ENCODE results near the gene PRICKLE2.

Gene PRICKLE2

DNA sequence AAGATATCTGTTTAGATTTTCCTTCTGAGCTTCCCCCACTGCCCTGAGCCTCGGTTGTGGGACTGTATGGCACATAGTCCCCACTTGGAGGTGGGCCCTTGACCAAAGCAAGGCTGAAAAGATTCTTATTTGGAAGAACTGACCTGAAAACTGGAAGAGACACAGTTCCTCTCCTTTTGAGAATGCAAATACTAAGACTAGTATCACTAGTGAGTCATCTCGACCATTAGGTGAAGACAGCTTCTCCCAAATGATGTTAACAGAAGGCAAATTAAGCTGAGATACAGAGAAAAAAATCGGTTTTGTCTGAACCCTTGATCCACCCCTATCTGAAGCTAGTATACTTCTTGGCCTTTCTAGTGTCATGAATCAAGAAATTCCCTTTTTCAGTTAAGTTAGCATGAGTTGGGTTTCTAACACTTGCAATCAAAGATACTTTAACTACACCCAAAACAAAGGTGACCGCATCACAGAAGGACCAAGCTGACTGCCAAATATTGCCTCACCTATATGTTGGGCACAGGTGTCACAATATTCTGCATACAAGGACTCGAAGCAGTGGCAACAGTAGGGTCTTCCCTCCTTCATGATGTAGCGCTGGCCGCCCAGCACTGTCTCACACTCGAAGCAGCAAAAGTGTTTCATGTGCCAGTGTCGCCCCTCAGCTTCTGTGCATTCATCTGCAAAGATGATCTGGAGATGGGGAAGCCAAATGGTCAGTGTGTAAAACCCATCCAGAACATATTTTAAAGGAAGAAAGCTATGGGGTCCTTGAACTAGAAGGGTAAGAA, 72.4 kb downstream of the PRICKLE2 start:
- no peak for ATAC-seq

DNA sequence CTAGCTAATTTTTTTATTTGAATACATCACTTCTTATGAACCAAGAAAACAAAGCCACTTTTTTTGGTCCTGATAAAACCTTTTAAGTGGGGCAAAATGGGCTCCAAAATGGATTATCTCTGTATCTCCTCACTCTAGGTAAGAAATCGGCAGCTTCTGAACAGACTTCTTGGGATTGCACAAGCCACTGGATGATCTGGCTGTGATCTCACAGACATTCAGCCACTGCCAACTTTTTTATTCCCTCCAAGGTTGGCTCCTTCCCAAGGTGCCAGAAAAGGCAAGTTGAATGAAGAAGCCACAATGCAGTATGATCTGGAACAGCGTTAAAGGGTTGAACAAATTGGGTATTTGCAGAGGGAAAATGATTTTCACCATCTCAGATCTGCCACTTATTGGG, 73.2 kb downstream of the PRICKLE2 start:
- ATAC-seq = no peak

DNA sequence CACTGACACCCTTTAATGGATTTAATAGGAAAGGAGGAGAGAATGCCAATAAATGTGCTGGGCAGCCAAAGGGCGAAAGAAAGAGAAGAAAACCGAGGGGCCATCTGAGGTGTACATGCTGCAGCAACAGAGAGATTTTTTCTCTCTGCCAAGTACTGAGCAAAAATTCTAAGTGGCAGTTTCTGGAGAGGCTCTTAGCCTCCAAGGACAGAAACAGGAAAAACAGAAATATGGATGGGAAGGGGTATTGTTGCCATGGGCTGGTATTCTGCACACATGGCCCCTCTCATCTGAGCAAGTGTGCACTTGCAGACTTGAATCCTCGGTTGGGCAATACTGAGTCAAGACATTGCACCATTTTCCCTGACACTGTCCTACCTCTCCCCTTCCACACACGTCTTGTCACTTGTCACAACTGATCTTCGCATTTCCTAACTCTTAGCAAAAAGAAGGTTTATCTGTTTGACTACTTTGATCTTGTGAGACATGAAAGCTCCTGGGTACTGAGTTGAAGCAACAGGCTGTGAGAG, 73.9 kb downstream of the PRICKLE2 start:
- no peak for ATAC-seq

DNA sequence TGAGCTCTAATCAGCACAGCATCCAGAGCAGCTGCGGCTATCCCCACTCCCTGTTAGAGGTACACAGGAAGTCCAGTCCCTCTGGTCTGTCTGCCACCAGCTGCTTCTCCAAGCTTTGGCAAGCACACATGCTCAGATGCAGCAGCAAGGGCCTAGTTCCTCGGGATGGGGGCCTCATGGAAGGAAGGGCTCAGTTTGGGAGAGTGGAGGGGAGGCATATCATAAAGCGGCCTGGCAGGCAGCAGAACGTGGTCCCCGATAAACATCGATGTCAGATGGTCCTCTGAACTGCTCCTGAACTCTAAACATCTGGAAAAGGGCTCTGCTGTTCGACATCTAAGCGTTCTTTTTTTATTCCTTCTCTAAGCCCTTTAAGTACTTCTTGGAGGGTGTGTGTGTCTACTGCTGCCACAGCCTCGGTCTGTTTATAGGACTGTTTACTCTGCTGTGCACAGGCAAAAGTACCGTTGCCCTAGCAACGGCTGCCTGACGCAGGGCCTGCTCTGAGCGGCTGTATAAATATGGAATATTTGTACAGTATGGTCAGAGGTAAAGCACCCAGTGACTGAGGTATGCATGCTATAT, 74.6 kb downstream of the PRICKLE2 start:
- ATAC-seq = no peak

DNA sequence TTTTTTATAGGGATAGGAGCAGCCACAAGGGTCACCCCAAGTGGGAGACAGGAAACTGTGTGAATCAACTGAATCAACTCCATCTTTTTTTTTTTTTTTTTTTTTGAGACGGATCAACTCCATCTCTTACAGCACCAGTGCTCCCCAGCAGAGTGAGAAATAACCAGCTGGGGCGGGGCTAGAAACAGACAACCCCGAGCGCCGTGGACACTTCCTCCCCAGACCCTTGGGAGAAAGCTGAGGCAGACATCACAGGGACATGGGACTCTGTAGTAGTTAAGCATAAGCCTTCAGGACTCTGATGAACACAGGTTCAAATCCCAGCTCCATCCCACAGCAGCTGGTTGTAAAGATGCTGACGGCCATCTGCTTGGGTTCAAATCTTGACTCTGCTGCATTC, 75.4 kb downstream of the PRICKLE2 start:
- ATAC-seq = no peak

DNA sequence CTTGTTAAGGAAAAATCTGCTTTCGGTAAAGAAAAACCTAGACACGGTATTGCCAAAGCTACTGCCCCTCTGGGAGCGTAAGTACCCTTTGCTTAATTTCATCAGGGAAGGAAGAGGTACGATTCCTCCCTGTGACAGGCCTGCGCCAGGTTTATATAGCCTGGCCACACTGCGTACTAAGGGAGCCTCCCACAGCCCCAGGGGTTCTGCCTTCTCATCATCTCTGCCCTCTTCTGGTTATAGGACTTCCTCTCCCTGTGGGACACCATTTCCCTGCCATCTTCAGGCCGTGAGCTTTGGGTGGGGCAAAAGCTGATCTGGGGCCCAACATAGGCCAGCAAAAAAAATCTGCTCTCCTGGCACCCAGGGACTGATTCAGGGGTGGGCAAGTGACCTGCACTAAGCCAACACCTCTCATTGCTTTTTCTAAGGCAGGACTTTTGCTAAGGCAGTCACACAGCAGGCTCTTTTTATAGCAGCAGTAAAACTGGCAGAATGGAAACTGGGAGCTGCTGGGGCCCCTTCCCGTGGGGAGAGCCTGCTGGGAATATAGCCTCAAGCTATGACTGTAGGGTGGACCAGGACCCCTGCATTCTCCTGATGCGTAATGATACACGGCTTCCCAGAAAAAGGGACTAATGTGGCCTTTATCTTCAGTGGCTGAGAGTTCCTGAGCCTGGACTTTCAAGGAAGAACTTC, 76.2 kb downstream of the PRICKLE2 start:
- ATAC-seq = no peak

DNA sequence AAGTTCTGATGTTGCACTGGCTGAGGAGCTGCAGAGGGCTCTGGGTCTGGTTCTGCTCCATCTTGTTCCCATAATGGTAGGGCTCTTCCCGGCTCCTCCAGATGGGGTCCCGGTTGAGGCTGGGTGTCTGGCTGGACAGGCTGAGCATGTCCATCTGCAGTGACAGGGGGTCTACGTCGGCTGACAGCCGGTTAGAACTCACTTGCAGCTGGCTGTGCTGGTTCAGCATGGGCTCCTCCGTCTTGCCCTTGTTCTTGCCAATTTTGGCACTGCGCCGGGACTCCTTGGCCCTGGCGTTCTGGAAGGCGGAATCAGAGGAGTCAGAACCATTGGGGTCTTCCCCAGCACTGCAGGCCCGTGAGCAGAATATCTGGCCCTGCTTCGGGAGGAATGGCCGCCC, 78.1 kb downstream of the PRICKLE2 start:
- ATAC-seq = no peak

DNA sequence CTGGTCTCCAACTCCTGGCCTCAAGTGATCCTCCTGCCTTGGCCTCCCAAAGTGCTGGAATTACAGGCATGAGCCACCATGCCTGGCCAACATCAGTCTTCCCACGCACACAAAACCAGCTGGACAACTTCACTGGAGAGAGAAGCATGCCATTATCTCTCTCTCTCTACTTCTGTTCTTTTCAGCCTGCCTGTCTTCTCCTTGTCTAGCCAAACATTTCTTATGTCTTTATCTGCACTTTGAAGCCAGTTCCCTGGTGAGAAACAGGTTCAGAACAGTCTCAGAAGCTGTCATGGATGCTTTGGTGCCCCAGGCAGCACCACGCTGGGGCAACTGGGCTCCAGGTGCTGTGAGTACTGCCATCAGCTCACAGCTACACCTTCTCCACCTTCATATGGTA, 79.8 kb downstream of the PRICKLE2 start:
- no peak for ATAC-seq

DNA sequence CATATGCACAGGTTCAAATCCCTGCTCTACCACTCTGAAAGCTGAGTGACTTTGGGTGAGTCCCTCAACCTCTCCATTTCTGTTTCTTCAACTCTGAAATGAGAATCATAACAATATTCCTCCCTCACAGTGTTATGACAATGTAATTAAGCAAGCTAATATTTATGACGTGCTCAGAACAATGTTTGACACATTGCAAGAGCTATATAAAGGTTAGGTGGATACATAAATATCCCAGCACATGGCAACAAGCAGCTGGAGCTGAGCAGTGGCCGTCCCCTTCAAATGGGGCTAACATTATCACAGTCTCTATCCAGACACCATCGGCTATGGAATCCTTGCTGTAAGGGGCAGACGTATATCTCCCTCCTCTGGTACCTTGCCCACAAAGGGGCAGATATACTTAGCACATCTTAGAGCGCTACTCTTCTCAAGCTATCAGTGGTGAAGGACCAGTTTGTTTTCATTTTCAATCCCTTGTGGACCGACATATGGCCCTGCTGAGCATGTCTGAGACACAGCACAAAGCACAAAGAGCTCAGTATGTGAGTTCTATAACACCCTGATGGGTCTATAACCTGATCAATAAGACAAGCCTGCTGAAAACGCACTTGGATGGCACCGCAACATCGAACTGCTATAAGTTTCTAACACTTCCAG, 80.9 kb downstream of the PRICKLE2 start:
- ATAC-seq = no peak

DNA sequence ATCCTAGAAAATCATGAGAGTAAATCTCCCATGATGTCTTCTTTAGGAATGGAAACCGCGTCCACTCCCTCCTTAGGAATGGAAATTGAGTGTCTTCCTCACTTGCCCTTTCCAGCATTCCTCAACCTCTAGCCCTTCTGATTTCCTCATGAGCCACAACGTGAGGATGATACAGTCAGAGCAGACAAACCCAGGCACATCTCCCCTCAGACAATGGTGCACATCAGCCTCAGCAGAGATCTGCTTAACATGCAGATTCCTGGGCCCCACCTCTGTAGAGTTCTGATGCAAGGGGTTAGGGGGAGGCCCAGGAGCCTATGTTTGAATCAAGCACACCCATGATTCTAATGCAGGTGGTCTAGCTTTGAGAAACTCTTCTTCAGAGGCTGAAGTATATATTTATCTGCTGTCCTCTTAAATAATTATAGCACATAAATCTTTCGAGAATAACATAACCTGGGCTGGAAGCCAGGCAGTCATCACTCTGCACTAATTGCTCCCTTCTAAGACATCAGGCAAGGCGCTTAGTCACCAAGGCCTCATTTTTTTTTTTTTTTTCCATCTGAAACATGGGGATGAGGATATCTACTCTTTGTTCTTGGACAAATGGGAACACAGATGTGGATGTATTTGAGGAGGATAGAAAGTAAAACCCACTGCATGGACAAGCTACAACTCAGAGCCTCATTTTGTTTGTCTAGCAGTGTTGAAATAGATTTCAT, 81.7 kb downstream of the PRICKLE2 start:
- ATAC-seq = no peak

DNA sequence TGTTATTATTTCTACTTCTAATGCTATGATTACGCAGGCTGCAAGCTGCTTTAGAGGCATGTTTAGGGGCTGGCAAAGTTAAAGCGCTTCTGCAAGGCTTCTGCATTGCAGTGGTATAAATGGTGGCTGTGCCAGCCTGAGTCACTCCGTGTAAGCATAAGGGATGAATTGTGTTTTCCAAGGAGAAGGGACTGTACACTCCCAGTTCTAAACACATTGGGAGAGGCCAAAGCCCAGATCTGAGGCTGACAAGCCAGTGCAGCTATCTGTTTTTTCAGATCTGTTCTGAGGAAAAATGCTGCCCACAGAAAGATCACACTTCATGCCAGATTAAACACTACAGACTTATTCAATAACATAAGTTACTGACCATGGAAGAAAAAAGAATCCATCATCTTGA, 83.8 kb downstream of the PRICKLE2 start:
- ATAC-seq = no peak

DNA sequence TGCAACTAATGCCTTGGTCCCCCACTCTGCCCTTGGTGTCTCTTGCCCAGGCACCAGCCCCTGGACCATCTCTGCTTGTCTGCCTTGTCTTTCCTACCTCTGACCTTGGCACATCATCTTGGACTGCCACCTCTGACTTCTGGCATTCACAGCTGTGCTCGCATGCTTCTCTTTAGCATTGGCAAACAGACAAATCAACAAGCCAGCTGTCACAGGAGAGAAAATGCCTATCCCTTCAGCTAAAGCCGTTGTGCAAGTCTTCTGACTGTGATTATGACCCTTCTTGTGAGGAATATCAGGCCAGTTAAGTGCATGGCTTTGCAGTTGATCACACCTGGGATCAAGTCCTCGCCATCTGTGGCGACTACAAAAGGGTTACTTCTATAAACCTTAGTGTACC, 84.6 kb downstream of the PRICKLE2 start:
- ATAC-seq = no peak

DNA sequence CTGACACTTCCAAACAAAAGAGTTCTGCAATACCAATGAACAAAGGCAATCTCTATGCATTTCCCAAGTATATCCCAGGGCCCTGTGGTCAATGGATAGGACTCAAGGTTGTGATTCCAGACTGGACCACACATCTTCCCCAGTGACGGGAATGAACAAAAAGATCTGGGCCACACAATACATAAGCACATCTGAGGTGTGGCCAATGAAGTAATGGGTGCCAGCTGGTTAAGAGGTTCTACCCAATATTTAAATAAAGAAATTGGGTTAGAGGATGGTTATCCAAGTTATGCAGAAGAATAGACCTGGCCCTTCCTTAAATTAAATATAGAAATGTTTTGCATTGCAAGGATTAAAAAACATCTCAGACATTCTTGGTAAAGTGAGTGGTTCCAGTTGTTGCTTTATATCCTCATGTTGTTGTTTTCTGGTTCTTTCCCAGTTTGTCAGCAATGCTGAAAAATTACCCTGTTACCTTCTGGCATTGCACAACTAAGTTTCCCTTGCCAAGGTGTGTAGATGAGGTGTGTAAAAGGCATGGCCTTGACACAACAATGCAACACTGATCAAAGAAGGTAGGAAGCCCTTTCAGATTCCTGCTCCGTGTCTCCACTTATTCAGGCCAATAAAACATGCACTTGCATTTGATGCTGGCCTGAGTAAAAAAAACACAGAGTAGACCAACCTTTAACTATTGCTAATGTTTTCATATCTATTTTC, 86.5 kb downstream of the PRICKLE2 start:
- ATAC-seq = no peak

DNA sequence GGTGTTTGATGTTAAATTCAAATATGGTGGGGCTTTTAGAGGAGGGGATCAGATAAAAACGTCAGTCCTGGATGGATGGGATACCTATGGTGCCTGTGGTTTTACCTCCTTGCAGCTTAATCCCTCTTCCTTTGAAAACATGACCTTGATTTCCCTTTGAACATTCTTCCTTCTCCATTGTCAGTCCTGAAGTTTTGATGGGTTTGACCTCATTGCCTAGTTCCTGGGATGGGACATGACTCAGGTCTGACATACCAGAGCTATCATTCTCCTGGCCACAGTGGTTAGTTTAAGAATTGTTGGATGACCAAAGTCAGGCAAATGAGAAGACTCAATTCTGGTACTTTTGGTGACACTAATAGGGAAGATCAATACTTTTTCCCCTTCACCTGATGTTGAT, 87.2 kb downstream of the PRICKLE2 start:
- ATAC-seq = no peak

DNA sequence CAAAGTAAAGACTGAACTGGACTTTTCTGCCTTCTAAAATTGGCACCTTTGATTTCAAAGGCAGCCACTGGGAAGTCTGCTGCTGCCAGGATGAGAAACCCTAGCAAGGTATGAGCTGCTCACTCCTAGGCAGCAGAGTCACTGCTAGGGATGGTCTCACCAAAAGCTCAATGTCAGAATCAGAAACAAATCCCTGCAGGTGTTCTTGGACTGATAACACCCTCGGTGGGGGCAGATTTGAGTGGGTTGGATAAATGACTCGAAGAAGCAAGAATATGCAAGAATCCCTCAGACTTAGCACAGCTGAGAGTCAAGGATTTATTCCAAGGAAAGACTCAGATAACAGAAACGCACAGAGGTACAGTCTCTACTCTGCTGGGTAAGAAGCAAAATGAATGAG, 90.4 kb downstream of the PRICKLE2 start:
- no peak for ATAC-seq

DNA sequence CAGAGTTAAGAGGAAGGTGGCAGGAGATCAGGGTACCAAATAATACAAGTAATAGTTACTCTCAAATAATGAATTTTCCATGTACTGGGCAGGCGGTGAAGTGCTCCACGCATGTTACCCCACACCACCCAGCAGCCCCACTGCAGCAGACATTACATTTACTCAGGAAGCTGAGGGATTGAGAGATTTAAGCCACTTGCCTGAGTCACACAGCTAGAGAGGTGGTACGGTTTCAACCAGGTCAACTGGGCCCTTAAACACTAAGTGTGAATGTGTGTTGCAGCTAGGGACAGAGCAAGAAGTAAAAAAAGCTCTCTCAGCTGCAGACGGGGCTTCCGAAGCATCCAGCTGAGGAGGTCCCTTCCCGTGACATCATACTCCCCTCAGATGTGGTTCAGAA, 91.3 kb downstream of the PRICKLE2 start:
- ATAC-seq = no peak

DNA sequence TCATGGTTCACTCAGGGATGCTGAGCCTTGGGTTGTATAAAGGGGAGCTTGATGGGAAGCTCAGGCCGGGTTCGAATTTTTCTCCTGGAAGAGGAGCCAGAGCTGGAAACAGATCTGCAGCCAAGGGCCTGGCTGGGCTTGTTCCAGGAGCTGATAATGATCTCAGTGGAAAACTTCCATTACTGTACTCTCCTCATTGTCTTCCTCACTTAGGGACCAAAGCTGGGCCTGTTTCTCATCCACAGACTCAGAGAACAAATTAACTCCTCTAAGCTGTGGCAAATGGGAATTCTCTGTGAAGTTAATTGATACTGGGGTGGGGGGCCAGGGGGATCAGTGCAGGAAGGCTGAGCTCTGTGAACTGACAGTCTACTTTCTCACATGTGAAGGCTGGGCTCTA, 92.0 kb downstream of the PRICKLE2 start:
- no peak for ATAC-seq

DNA sequence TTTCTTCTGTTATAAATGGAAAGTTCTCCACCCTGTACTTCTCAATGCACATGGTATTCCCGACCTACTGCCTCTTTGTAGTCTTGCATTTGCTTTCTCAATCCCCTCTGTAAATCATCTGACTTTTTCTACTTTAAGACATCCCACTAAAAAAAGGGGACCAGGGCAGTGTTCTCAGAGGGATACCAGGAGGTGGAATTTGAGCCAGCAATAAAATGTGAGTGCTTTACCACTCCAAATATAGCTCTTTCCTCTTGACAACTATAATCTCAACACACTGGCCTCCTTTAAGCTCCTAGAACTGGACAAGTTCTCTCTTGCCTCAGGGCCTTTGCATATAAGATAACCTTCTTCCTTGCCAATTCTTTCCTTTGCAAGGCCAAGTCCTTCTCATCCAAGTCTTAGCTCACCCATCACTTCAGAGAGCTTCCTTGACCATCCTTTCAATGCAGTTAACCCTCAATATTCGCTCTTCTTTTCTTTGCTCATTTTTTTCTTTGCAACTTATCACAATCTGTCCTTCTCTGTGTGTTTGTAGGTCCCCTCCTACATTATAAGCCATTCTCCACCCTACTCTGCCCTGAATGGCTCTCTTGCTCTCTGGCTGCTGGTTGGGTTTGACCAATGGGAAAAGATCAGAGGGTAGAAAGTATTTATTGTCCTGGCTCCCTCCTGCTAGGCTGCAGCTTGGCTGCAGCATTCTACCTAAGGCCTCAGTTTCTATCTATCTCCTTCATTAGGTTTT, 93.4 kb downstream of the PRICKLE2 start:
- no peak for ATAC-seq

DNA sequence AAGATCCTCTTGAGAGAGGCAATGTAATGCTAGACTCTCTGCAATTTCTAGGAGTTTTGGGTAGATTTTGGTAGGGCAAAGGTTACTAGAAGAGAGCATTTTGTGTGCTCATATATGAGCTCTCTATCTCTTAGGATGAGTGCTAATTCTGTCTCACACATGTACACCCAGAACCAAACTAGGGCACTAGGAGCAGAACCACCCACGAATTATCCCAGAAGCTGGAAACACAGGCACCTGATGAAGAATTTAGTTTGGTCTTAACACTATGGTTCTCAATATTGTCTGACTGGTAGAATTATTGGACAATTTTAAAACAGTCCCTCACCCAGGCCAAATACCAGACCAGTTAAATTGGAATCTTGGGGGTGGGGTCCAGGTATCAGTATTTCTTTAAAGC, 94.8 kb downstream of the PRICKLE2 start:
- no peak for ATAC-seq

DNA sequence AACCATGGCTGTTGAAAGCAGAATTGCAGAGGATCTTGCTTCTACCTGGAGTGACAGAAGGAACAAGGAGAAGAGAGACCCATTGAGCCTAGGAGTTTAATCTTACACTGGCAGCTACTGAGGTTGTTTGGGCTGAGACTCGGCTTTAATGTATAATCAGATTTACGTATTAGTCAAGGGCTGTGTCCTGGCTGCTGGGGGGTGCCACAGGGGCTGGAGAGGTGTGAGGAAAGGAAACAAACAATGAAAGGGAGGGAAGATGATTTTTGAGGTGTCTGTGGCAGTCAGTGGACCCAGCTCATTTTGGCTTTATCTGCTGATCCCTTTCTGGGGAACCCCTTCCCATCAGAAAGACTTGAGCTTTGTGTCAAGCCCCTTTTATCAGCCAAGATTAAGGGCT, 95.7 kb downstream of the PRICKLE2 start:
- ATAC-seq = no peak

DNA sequence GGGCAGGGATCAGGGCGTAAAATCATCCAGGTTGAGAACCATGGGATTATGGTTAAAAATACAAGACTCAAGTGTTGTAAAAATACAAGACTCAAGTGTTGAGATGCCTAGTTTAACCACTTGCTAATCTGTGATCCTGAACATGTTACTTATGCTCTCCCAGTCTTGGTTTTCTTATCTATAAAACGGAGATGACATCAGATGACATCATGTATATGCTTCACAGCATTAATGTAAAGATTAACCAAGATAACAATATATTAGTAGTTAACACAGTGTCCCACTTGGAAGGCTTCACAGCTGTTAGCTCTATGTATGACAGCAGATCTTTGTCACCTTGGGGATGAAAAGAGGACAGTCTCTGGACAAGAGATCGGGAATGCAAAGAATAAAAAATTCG, 96.2 kb downstream of the PRICKLE2 start:
- ATAC-seq = no peak

Measured in activated CD4-positive, CD25-positive, alpha-beta regulatory T cell treated with anti-CD3 and anti-CD28 coated beads, Interleukin-2, amount 50 U/mL, for 24 hours (primary cell).